AG09319 (cell line): ENCODE data around the gene PGBD5.

ENCODE experiments used
- DNase-seq: peaks from one replicate; pipeline ENCODE4 v3.0.0-alpha.2; 2010; ENCODE audit warnings: low read depth; ENCODE audit errors: extremely low read depth
- CTCF ChIP-seq: IDR thresholded peaks from 2 replicates; pipeline ENCODE4 v1.5.1; 2011; ENCODE audit warnings: low read depth, mild to moderate bottlenecking, inconsistent platforms, low read length, moderate library complexity

The PGBD5 gene

GRCh38 chr1:230431527-230431926 is 5.4 kb upstream of the PGBD5 start:
- DNase-seq, result no peak
- TF ChIP-seq CTCF, result no peak

- TF ChIP-seq CTCF, result no peak
- DNase-seq, result no peak
Observed at GRCh38 chr1:230430499-230430898, 4.4 kb upstream of the PGBD5 start.

- DNase-seq, result no peak
- no peak for TF ChIP-seq CTCF
Observed at GRCh38 chr1:230429067-230429735, 3.1 kb upstream of the PGBD5 start.

GRCh38 chr1:230427981-230428380 is 1.8 kb upstream of the PGBD5 start:
- DNase-seq, result no peak

GRCh38 chr1:230427094-230427876 is 1.2 kb upstream of the PGBD5 start:
- no peak for DNase-seq
- TF ChIP-seq CTCF, result no peak

More at GRCh38 chr1:230427981-230428380, 1.8 kb upstream of the PGBD5 start:
- no peak for TF ChIP-seq CTCF

- no peak for TF ChIP-seq CTCF
- DNase-seq, result no peak
Observed at GRCh38 chr1:230425252-230426091, 660 bp downstream of the PGBD5 start.
